ENCODE data around the gene TGFB1I1.

Gene TGFB1I1

GRCh38 chr16:31453255-31454204 is 18.4 kb upstream of the TGFB1I1 start:
- H3K4me1 ChIP-seq (ENCODE audit: insufficient read depth, low read length) = peaks cover 27% of the 10 kb centered on the region
- H3K4me3 ChIP-seq (ENCODE audit: low read length) = no peak overlapping the region
- H3K27me3 ChIP-seq (ENCODE audit: insufficient read depth, low read length) = no peaks in the 10 kb centered on the region
- 38% methylated on average over 20 of the region's 20 CpGs for WGBS
- 0 out of 2 replicates have a peak, but pooled peaks cover 4% of the 10 kb centered on the region for H3K36me3 ChIP-seq (ENCODE audit: insufficient read depth, low read length)
- no peaks in the 10 kb centered on the region for H3K9me3 ChIP-seq (ENCODE audit: insufficient read depth, low read depth, low read length)
- no peak overlapping the region for H3K9ac ChIP-seq (ENCODE audit: low read depth, low read length)
- peak overlapping the region; percentile 24; the same call in 1 of the 2 replicates for H3K27ac ChIP-seq (ENCODE audit: low read depth, low read length)

GRCh38 chr16:31455601-31456314 is 16.2 kb upstream of the TGFB1I1 start:
- Histone ChIP-seq H3K27me3 (ENCODE audit: insufficient read depth, low read length) (no peaks in the 10 kb centered on the region), H3K27ac (ENCODE audit: low read depth, low read length) (no peak overlapping the region), H3K36me3 (ENCODE audit: insufficient read depth, low read length) (0 out of 2 replicates have a peak, but pooled peaks cover 4% of the 10 kb centered on the region), H3K4me1 (ENCODE audit: insufficient read depth, low read length) (peaks cover 27% of the 10 kb centered on the region), H3K4me3 (ENCODE audit: low read length) (no peak overlapping the region), H3K9ac (ENCODE audit: low read depth, low read length) (no peak overlapping the region), H3K9me3 (ENCODE audit: insufficient read depth, low read depth, low read length) (no peaks in the 10 kb centered on the region)
- 83% methylated on average over 17 of the region's 17 CpGs for WGBS

- H3K9ac ChIP-seq (ENCODE audit: low read depth, low read length) = no peak overlapping the region
- WGBS = 89% methylated on average over 8 of the region's 8 CpGs
- H3K4me1 ChIP-seq (ENCODE audit: insufficient read depth, low read length) = peaks cover 20% of the 10 kb centered on the region
- no peak overlapping the region for H3K4me3 ChIP-seq (ENCODE audit: low read length)
- H3K27me3 ChIP-seq (ENCODE audit: insufficient read depth, low read length) = no peaks in the 10 kb centered on the region
- 0 out of 2 replicates have a peak, but pooled peaks cover 4% of the 10 kb centered on the region for H3K36me3 ChIP-seq (ENCODE audit: insufficient read depth, low read length)
- no peak overlapping the region for H3K27ac ChIP-seq (ENCODE audit: low read depth, low read length)
- H3K9me3 ChIP-seq (ENCODE audit: insufficient read depth, low read depth, low read length) = no peaks in the 10 kb centered on the region
Observed at GRCh38 chr16:31456988-31457360, 15.0 kb upstream of the TGFB1I1 start.

- H3K4me1 ChIP-seq (ENCODE audit: insufficient read depth, low read length) = peaks cover 7% of the 10 kb centered on the region
- 3% methylated on average over 42 of the region's 42 CpGs for WGBS
- H3K27ac ChIP-seq (ENCODE audit: low read depth, low read length) = peak overlapping the region; percentile 100
- 0 out of 2 replicates have a peak, but pooled peaks cover 5% of the 10 kb centered on the region for H3K36me3 ChIP-seq (ENCODE audit: insufficient read depth, low read length)
- H3K27me3 ChIP-seq (ENCODE audit: insufficient read depth, low read length) = no peaks in the 10 kb centered on the region
- H3K4me3 ChIP-seq (ENCODE audit: low read length) = peak overlapping the region; percentile 89
- H3K9me3 ChIP-seq (ENCODE audit: insufficient read depth, low read depth, low read length) = no peaks in the 10 kb centered on the region
- peak overlapping the region; percentile 99 for H3K9ac ChIP-seq (ENCODE audit: low read depth, low read length)
Observed at GRCh38 chr16:31458073-31458843, 13.7 kb upstream of the TGFB1I1 start.

GRCh38 chr16:31458844-31459686 is 12.9 kb upstream of the TGFB1I1 start, which contains the start of gene ARMC5:
ARMC5 (plus strand) TSS chr16:31459501; CDS start chr16:31459525, 24 bp downstream.
- Histone ChIP-seq H3K4me3 (ENCODE audit: low read length) (peak within 1 kb of the TSS; percentile 89), H3K36me3 (ENCODE audit: insufficient read depth, low read length) (peaks cover 10% of the 10 kb centered on the region; the same call in 1 of the 2 replicates), H3K4me1 (ENCODE audit: insufficient read depth, low read length) (no peaks in the 10 kb centered on the region; the same call in 1 of the 2 replicates), H3K27ac (ENCODE audit: low read depth, low read length) (peak within 1 kb of the TSS; percentile 100), H3K9ac (ENCODE audit: low read depth, low read length) (peak within 1 kb of the TSS; percentile 99), H3K9me3 (ENCODE audit: insufficient read depth, low read depth, low read length) (no peaks in the 10 kb centered on the region), H3K27me3 (ENCODE audit: insufficient read depth, low read length) (no peaks in the 10 kb centered on the region)
- WGBS = under 1% methylated on average over 91 of the region's 91 CpGs

- Histone ChIP-seq H3K27me3 (ENCODE audit: insufficient read depth, low read length) (no peaks in the 10 kb centered on the region), H3K4me1 (ENCODE audit: insufficient read depth, low read length) (no peaks in the 10 kb centered on the region; the same call in 1 of the 2 replicates), H3K9me3 (ENCODE audit: insufficient read depth, low read depth, low read length) (no peaks in the 10 kb centered on the region), H3K27ac (ENCODE audit: low read depth, low read length) (peak overlapping the region; percentile 100), H3K4me3 (ENCODE audit: low read length) (peak overlapping the region; percentile 89), H3K9ac (ENCODE audit: low read depth, low read length) (peak overlapping the region; percentile 99), H3K36me3 (ENCODE audit: insufficient read depth, low read length) (peaks cover 14% of the 10 kb centered on the region; the same call in 1 of the 2 replicates)
- WGBS = 6% methylated on average over 61 of the region's 61 CpGs
Observed at GRCh38 chr16:31459687-31460581, 12.0 kb upstream of the TGFB1I1 start.

GRCh38 chr16:31460582-31461002 is 11.4 kb upstream of the TGFB1I1 start:
- WGBS = 81% methylated on average over 4 of the region's 8 CpGs
- Histone ChIP-seq H3K27ac (ENCODE audit: low read depth, low read length) (no peak overlapping the region), H3K9me3 (ENCODE audit: insufficient read depth, low read depth, low read length) (no peaks in the 10 kb centered on the region), H3K9ac (ENCODE audit: low read depth, low read length) (peak overlapping the region; percentile 81; the same call in 1 of the 2 replicates), H3K36me3 (ENCODE audit: insufficient read depth, low read length) (peaks cover 14% of the 10 kb centered on the region; the same call in 1 of the 2 replicates), H3K4me1 (ENCODE audit: insufficient read depth, low read length) (no peaks in the 10 kb centered on the region; the same call in 1 of the 2 replicates), H3K27me3 (ENCODE audit: insufficient read depth, low read length) (no peaks in the 10 kb centered on the region), H3K4me3 (ENCODE audit: low read length) (peak overlapping the region; percentile 86)

GRCh38 chr16:31461201-31461920 is 10.6 kb upstream of the TGFB1I1 start:
- H3K4me3 ChIP-seq (ENCODE audit: low read length) = no peak overlapping the region
- WGBS = 96% methylated on average over 10 of the region's 10 CpGs

More at GRCh38 chr16:31461201-31461920, 10.6 kb upstream of the TGFB1I1 start:
- H3K4me1 ChIP-seq (ENCODE audit: insufficient read depth, low read length) = no peaks in the 10 kb centered on the region; the same call in 1 of the 2 replicates
- H3K9me3 ChIP-seq (ENCODE audit: insufficient read depth, low read depth, low read length) = no peaks in the 10 kb centered on the region
- H3K27ac ChIP-seq (ENCODE audit: low read depth, low read length) = no peak overlapping the region
- H3K9ac ChIP-seq (ENCODE audit: low read depth, low read length) = no peak overlapping the region
- no peaks in the 10 kb centered on the region for H3K27me3 ChIP-seq (ENCODE audit: insufficient read depth, low read length)
- H3K36me3 ChIP-seq (ENCODE audit: insufficient read depth, low read length) = peaks cover 14% of the 10 kb centered on the region; the same call in 1 of the 2 replicates

All from HUES64 (cell line).